Sciatic nerve (tissue), 2 donors: ENCODE data around the gene P2RY8. TPM values are rescaled to one million over a fixed set of nuclear protein-coding genes. Genes with fewer than 3 reads are reported as not detected.
A peak's percentile ranks its signal among the peaks of the same experiment; 100 is the strongest.
"Not testable (repeated sequence)": the region's sequence is repeated elsewhere in the genome, so short reads cannot be mapped to it uniquely, and the experiment has no call there.

Source experiments
- ATAC-seq: fragments of 200-7000 bp; cut with Tn5 transposase; one replicate; pipeline ENCODE4 v1.9.1; 2020; ENCODE audit warnings: mild to moderate bottlenecking, moderate library complexity
- DNase-seq: peaks from one replicate; pipeline ENCODE4 v3.0.0-alpha.2; 2020; ENCODE audit warnings: low spot score
- intact Hi-C: fragments of 100-400 bp; cut with DNase I; formaldehyde crosslinking; loops from one replicate; pipeline ENCODE4 v1.14.2; 2022
- total RNA-seq: library from RNA; stranded (reverse); fragmentation: NEBNext Ultra II Directional; extraction: Animal tissue kit (Norgen Biotek cat#: 25700); gene quantifications from one replicate; pipeline ENCODE4 v1.2.1, GENCODE V29; 2021
- donor health status: DM: no; HTN: no; CAD: no.
- donor health status: DM: no; HTN: no; CAD: no.

The P2RY8 gene
- total RNA-seq, 1 donor from 2014 or later, result 2.5 TPM

- DNase-seq (peak; percentile 45), ATAC-seq (no peak)
- intact Hi-C loops, result no loop called here
Observed at GRCh38 chrX:1435241-1435895, 101.6 kb downstream of the P2RY8 start.

DNA sequence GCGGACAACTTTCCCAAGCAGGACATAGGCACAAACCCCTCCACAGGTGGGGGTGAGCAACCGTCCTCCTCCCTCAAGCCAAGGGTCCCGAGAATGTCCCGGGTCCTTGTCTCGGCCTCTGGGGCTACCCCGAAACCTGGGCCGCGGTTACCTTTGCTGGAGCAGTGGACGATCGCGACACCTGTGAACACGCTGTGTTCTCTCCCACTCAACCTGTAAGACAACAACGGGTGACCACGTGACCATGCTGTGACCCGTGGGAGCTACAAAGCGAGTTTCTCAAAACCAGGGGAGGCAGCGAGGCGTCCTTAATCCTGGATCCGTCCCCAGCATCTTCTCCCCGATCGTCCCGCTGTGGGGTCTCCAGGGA lies 102.1 kb downstream of the P2RY8 start:
- ATAC-seq (no peak), DNase-seq (peak; percentile 55)

DNA sequence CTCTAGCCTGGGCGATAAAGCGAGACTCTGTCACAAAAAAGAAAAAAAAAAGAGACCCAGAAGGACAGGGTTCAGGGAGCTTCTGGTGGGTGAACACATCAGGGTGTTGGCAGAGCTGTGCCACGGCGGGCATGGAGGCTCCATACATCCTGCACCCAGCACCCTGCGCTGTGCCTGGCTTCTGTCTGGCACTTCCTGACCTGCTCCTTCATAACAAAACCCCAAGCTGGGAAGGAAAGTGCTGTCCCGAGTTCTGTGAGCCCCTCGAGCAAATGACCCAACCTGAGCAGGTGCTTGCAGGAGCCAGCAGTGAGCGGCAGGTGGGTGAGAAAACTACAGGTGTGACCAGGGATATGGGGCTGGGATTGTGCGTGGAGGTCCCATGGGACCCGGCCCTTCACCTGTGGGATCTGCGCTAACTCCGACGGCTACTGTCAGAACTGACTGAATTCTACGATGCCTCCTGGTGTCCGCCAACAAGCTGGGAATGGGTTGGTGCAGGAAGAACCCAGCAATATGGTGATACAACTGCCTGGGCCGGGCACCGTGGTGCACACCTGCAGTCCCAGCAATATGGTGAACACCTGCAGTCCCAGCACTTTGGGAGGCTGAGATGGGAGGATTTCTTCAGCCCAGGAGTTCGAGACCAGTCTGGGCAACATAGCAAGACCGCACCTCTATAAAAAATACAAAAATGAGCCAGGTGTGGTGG lies 103.2 kb downstream of the P2RY8 start:
- ATAC-seq (peak; percentile 31), DNase-seq (no peak)
- intact Hi-C loops, result no loop called here

More for the DNA sequence above, 102.1 kb downstream of the P2RY8 start:
- intact Hi-C loops, result no loop called here

GRCh38 chrX:1430451-1430850 lies 106.5 kb downstream of the P2RY8 start:
- intact Hi-C loops, result no loop called here
- DNase-seq, result peak; percentile 27

GRCh38 chrX:1427756-1428155 lies 109.2 kb downstream of the P2RY8 start:
- ATAC-seq, result no peak
- DNase-seq, result peak; percentile 46

More at GRCh38 chrX:1430451-1430850, 106.5 kb downstream of the P2RY8 start:
- no peak for ATAC-seq

DNA sequence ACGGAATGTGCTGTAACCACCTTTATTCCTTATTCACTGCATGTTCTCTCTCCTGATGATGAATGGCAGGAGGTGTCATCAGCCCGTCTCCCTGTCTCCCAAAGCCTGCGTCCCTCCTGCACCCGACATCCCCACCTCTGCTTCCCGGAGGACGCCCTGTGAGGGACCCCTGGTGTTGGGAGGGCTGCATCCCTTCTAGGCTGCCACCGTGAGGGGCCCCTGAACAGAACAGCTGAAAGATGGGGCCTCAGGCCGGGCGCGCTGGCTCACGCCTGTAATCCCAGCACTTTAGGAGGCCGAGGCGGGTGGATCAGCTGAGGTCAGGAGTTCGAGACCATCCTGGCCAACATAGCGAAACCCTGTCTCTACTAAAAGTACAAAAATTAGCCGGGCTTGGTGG lies 110.7 kb downstream of the P2RY8 start:
- intact Hi-C loops, ATAC-seq: not testable (repeated sequence)
- peak; percentile 45 for DNase-seq

More at GRCh38 chrX:1427756-1428155, 109.2 kb downstream of the P2RY8 start:
- intact Hi-C loops, result no loop called here

GRCh38 chrX:1425381-1425780 lies 111.6 kb downstream of the P2RY8 start:
- ATAC-seq (no peak), DNase-seq (peak; percentile 33)
- intact Hi-C loops, result no loop called here

GRCh38 chrX:1424147-1424851 lies 112.7 kb downstream of the P2RY8 start:
- DNase-seq (peak; percentile 21), ATAC-seq (no peak)
- intact Hi-C loops, result no loop called here

DNA sequence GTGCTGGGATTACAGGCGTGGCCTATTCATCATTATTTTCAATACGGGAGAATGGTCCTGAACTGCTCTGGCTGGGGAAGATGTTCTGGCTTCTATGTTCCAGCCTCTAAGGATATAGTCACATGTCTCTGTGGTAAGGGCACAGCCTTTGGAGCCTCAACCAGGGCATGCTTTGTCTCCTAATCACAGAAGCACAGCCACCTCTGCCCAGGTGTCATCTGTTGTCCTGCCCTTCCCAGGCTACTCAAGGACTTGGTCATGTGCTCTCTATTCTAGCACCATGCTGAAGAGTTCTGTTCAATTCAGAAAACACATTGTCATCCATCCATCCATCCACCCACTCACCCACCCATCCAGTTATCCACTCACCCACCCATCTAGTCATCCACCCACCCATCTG lies 113.8 kb downstream of the P2RY8 start:
- peak; percentile 40 for DNase-seq
- ATAC-seq, result no peak
- intact Hi-C loops, result no loop called here

GRCh38 chrX:1422135-1422465 lies 114.9 kb downstream of the P2RY8 start:
- intact Hi-C loops, result no loop called here
- no peak for ATAC-seq
- no peak for DNase-seq

- DNase-seq (peak; percentile 43), ATAC-seq (no peak)
- intact Hi-C loops, result no loop called here
Observed at GRCh38 chrX:1421433-1422134, 115.4 kb downstream of the P2RY8 start.

GRCh38 chrX:1420371-1420770 lies 116.6 kb downstream of the P2RY8 start:
- no peak for ATAC-seq
- intact Hi-C loops, result no loop called here
- DNase-seq, result peak; percentile 50

DNA sequence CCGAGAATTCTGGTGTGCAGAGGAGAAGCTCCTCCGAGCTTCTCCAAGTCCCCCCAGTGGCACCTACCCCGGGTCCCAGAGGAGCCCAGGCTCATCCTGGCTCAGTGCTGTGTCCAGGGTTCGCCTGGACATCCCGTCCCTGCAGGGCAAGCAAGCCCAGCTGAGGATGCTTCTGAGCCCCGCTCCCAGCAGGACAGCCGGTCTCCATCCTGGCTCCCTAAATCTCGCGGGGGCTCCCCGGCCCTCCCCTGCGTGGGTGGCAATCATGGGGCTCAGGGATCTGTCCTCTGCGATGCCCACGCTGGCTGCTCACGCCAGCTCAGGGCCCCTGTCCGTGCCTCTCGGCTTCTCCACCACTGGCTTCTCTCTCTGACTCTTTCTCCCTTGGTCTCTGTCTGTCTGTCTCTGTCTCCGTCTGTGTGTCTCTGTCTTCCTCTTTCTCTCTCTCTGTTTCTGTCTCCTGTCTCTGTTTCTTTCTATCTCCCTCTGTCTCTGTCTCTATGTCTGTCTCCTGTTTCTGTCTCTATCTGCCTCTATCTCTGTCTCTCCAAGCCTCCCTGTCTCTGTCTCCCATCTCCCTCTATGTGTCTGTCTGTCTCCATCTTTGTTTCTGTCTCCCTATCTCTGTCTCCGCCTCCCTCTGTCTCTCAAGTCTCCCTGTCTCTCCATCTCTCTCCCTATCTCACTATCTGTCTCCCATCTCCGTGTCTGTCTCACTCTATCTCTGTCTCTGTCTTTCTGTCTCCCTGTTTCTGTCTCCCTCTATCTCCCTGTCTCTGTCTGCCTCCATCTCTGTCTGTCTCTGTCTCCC lies 117.2 kb downstream of the P2RY8 start:
- no peak for ATAC-seq
- peak; percentile 47 for DNase-seq
- intact Hi-C loops, result no loop called here

DNA sequence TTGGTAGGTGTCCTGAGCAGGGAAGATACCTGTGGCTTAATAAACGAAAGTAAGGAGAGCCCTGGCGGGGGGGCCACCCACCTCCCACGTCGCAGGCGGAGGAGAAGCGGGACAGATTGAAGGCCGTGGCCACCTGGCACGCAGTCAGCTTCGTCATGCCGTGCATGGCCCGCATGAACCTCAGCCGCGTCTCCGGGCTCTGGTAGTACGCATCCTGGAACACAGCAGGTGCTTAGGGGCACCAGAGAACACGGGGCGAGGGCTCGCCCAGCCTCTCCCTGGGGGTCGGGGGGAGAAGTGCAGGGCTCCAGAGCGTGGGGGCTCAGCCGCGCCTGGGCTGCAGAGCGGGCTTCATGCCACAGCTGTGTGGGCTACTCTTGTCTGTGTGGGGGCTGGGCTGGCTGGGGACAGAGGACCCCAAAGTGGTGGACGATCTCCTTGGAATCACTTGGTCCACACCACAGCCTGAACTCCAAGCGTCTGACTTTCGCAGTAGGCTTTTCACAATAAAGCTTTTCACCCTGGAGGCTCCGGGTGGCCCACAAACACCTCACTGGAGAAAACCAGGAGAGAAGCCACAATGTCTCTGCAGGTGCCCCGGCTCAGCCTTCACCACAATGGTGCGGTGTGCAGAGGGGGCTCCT lies 118.0 kb downstream of the P2RY8 start:
- DNase-seq (peak; percentile 61), ATAC-seq (peak; percentile 26)
- intact Hi-C loops, result no loop called here

GRCh38 chrX:1417921-1418771 lies 118.8 kb downstream of the P2RY8 start:
- ATAC-seq, result no peak
- intact Hi-C loops, result no loop called here
- DNase-seq, result peak; percentile 54

DNA sequence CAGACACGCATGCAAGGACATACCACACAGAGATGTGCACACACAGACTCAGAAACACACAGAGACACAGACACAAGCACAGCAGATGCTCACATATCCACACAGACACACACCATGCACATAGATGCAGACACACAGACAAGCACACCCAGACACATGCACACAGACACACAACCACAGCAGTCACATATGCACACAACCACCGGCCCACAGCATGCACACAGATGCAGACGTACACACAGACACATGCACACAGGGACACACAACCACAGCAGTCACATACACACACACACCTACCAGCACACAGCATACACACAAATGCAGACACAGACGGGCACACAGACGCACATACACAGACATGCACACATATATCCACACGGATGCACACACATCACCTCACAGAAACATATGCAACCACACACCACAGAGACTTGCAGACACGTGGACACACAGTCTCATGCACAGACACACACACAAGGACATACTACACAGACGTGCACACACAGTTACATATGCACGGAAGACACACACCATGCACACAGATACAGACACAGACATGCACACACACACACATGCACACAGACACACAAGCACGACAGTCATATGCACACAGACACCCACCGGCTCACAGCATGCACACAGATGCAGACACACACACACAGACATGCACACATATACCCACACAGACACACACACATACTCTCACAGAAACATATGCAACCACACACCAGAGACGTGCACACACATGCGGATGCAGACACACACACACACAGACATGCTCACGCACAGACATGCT lies 119.8 kb downstream of the P2RY8 start:
- intact Hi-C loops, result no loop called here
- DNase-seq (peak; percentile 6), ATAC-seq (no peak)

- ATAC-seq, result no peak
- no peak for DNase-seq
- intact Hi-C loops, result no loop called here
Observed at GRCh38 chrX:1416327-1416784, 120.6 kb downstream of the P2RY8 start.
